Measurements from ENCODE around the gene MDM4.

MDM4 gene

DNA sequence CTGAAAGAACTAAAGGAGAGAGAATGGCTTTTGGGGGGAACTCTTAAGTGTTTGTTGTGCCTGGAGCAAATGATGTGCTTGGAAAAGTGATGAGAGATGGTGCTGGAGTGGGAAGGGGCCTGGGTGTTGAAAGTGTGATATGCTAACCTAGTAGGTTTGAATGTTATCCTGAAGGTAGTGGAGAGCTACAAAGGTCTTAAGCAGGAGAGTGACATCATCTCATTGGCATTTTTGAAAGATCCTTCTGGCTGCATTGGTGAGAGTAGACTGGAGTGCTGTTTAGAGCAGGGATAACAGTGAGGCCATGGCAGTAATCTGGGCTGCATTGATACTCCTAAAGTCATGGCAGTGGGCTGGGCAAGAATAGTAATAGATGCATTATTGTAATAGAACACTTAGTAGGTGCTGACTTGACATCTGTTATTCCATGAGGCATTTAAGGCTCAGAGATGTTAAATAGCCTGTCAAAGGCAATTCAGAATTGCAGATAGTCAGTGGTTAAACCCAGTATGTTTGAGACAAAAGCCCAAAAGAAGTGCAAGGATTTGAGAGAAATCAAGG, 44.5 kb downstream of the MDM4 start:
- TF ChIP-seq, protein P1, sequence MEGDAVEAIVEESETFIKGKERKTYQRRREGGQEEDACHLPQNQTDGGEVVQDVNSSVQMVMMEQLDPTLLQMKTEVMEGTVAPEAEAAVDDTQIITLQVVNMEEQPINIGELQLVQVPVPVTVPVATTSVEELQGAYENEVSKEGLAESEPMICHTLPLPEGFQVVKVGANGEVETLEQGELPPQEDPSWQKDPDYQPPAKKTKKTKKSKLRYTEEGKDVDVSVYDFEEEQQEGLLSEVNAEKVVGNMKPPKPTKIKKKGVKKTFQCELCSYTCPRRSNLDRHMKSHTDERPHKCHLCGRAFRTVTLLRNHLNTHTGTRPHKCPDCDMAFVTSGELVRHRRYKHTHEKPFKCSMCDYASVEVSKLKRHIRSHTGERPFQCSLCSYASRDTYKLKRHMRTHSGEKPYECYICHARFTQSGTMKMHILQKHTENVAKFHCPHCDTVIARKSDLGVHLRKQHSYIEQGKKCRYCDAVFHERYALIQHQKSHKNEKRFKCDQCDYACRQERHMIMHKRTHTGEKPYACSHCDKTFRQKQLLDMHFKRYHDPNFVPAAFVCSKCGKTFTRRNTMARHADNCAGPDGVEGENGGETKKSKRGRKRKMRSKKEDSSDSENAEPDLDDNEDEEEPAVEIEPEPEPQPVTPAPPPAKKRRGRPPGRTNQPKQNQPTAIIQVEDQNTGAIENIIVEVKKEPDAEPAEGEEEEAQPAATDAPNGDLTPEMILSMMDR (IDR thresholded peaks at IDR 0.05; ENCODE audit: control insufficient read depth, insufficient read depth, low read depth, low read length, missing control alignments) = no peak
- no peak for DNase-seq (ENCODE audit: low read depth)
- H3K4me3 ChIP-seq (ENCODE audit: control insufficient read depth, low read depth, low read length) = no peak overlapping the region

DNA sequence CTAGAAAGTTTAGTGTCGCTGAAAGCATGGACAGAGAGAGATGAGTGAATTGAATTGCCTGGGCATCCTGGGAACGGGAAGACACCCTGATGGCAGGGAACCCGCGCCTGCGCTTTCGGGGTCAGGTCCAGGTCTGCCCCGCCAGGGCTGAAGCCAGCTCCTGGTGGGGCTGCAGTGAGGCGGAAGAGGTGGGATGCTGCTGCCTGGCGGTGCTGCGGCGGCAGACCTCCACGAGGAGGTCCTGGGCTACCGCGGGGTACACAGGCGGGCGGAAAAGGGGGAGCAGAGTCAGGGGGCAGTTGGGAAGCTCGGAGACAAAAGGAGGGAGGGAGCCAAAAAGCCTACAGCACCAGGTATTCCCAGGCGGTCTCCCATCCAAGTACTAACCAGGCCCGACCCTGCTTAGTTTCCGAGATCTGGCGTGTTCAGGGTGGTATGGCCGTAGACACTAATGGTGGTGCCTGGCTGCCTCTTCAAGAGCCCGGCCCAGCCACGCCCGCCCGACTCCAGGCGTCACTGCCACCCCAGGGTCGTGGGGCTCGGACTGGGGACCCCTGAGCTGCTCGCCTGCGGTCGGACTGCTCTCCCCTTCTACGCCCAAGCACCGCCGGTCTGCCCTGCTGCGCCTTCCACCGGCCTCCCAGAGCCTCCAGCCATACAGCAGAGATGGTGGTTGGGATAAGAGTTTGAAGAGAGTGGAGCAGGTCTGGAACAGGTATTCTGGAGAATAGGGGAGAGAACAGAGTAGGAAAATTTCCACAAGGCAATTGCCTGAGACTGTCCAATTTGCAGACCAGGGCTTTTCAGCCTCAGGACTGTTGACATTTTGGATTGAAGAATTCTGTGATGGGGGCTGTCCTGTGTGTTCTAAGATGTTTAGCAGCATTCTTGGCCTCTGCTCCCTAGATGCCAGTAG, 46.1 kb downstream of the MDM4 start:
- DNase-seq (ENCODE audit: low read depth) = no peak
- TF ChIP-seq, protein P1 (IDR thresholded peaks at IDR 0.05; ENCODE audit: control insufficient read depth, insufficient read depth, low read depth, low read length, missing control alignments) = no peak
- H3K4me3 ChIP-seq (ENCODE audit: control insufficient read depth, low read depth, low read length) = no peak overlapping the region

DNA sequence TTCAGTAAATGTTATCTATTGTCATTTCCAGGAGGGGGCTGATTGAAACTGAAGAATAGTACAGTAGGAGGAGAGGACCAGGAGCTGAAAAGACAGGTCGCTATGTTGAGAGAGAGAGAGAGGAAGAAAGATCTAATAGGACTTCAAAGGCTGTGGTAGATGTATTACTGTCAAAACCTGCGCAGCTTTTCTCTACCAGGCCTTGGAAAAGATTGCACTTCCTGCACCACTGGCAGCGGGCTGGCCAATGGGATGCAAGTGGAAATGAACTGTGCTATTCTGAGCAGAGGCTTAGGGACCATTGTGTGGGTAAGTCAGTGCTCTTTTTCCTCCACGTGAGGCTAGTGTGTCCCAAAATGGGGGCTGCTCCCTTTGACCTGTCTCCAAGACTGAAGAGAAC, 47.1 kb downstream of the MDM4 start:
- no peak for DNase-seq (ENCODE audit: low read depth)
- H3K4me3 ChIP-seq (ENCODE audit: control insufficient read depth, low read depth, low read length) = no peak overlapping the region
- TF ChIP-seq, protein P1 (IDR thresholded peaks at IDR 0.05; ENCODE audit: control insufficient read depth, insufficient read depth, low read depth, low read length, missing control alignments) = no peak

DNA sequence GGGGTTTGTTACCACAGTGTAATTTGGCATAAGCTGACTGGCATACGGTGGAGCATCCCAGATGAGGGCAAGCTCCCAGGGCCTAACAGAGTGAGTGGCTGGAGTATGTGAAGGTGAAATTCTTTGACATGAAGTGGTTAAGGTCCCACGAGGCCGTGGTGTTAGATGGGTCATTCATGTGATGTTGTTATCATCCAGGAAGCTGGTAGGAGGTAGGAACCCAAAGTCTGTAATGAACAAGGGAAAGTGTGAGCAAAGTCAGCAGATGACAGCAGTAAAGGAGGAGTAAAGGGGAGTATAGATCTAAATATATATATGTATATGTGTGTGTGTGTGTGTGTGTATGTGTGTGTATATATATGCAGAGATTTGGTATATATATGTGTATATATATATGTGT, 47.6 kb downstream of the MDM4 start:
- TF ChIP-seq, protein P1 (IDR thresholded peaks at IDR 0.05; ENCODE audit: control insufficient read depth, insufficient read depth, low read depth, low read length, missing control alignments) = no peak
- no peak for DNase-seq (ENCODE audit: low read depth)

DNA sequence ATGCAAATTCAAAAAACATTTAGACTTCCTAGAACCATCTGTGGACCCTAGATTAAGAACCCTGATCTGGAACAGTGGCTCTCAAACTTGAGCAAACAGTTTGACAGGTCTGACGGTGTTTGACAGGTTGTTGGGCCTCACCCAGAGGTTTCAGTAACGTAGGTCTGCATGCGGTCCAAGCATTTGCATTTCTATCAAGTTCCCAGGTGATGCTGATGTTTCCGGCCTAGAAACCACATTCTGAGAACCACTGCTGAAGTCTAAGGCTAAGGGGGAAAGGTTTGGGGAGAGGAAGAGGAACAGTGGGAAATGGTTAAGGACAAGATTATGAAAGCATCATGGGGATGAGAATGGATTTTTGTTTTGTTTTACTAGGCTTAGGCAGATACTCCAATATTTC, 48.6 kb downstream of the MDM4 start:
- DNase-seq (ENCODE audit: low read depth) = no peak
- TF ChIP-seq, protein P1 (IDR thresholded peaks at IDR 0.05; ENCODE audit: control insufficient read depth, insufficient read depth, low read depth, low read length, missing control alignments) = no peak

More for the DNA sequence above, 47.6 kb downstream of the MDM4 start:
- no peak overlapping the region for H3K4me3 ChIP-seq (ENCODE audit: control insufficient read depth, low read depth, low read length)

DNA sequence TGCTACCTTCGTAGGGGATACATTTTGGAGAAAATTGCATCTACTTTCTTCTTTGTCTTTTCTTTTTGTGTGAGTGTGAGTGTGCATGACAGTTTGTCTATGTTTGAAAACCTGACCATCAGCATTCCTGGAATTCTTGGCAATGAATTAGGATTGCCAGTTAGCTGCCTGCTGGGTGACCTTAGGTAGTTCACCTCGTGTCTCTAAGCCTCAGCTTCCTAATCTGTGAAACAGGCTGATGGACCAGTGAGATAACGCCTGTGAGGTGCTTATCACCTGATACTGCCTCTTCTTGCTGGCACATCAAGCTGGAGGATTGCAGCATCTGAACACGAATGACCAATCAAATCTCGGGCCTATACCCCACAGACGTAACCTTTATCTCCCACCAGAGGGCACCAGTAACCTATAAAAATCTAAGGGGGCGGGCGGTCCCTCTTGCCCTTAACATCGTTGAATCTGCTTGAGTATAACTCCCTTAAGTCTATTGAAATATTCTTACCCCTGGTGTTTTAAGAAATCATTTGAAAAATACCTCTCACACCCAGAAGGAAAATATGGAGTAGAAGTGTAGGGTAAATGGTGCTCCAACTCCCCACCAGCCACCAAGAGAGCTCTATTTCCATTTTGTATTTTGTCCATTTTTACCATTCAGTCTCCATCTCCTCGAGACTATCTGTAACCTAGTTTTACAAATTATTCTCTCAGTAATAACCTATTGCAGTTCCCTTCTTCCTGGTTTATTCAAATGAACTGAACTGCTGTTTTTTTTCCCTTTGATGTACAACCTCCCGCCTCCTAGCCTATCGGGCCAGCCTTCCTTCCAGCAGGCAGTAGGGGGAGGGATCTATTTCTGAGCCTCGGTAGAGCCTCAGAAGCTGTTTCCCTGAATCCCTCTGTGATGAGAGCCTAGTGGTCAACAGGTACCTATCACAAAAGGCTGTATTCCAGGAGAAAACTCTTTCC, 49.7 kb downstream of the MDM4 start:
- no peak overlapping the region for H3K4me3 ChIP-seq (ENCODE audit: control insufficient read depth, low read depth, low read length)
- peak; percentile 54 for DNase-seq (ENCODE audit: low read depth)
- TF ChIP-seq, protein P1 (IDR thresholded peaks at IDR 0.05; ENCODE audit: control insufficient read depth, insufficient read depth, low read depth, low read length, missing control alignments) = peak; percentile 68

More for the DNA sequence above, 48.6 kb downstream of the MDM4 start:
- H3K4me3 ChIP-seq (ENCODE audit: control insufficient read depth, low read depth, low read length) = no peak overlapping the region
